PC-9 (cell line): ENCODE results near the gene MCHR2.

ENCODE experiments used
- CTCF ChIP-seq: fragments of 200-600 bp; sonication (generic); conservative IDR thresholded peaks from 2 replicates; pipeline ENCODE4 v1.6.1; 2017; ENCODE audit warnings: mixed run types, antibody characterized with exemption, mild to moderate bottlenecking, moderate library complexity
- EZH2 ChIP-seq: fragments of 200-600 bp; sonication (generic); IDR thresholded peaks from 2 replicates; pipeline ENCODE4 v1.8.0; 2017; ENCODE audit warnings: antibody characterized with exemption, low read depth

GRCh38 chr6:100022847-100023246, 28.8 kb upstream of the MCHR2 start:
- TF ChIP-seq CTCF (no peak), EZH2 (no peak)
